HEK293 (cell line): Measurements from ENCODE around the gene CREB5.

ENCODE experiments used
- CTCF ChIA-PET: fragments of 350-600 bp; formaldehyde crosslinking; extraction: SDS; loops from one replicate; lab custom pipeline; 2021; ENCODE audit warnings: antibody characterized with exemption; lab: Yijun Ruan, JAX
- POLR2A ChIA-PET: fragments of 300-600 bp; formaldehyde crosslinking; extraction: SDS; loops from one replicate; lab custom pipeline; 2020; ENCODE audit warnings: antibody characterized with exemption, inconsistent platforms; lab: Yijun Ruan, JAX
- H3K27ac ChIP-seq: fragments of 200-500 bp; sonication (Bioruptor generic); 2 replicates; pipeline ENCODE4 v1.5.1; 2014; ENCODE audit warnings: low read depth, low read length, control low read depth, inconsistent platforms; ENCODE audit errors: extremely low read depth
- H3K36me3 ChIP-seq, 2 experiments: fragments of 200-500 bp in 1 of 2; sonication (Bioruptor generic) in 1 of 2; 1 replicate in 1 of 2; 2 replicates in 1 of 2; pipeline ENCODE4 v1.5.1; 2014 to 2017; ENCODE audit warnings: inconsistent platforms in 2 of 2, low read length in 2 of 2; ENCODE audit not compliant: control insufficient read depth in 2 of 2, insufficient read depth in 1 of 2
- H3K4me1 ChIP-seq: fragments of 200-500 bp; sonication (Bioruptor generic); 2 replicates; pipeline ENCODE4 v1.5.1; 2014; ENCODE audit warnings: mild to moderate bottlenecking, low read length, inconsistent platforms; ENCODE audit not compliant: control insufficient read depth, insufficient read depth
- H3K4me3 ChIP-seq: 2 replicates; pipeline ENCODE4 v1.5.1; 2011; ENCODE audit warnings: low read depth, mild to moderate bottlenecking, control low read depth, low read length, moderate library complexity
- H3K9me3 ChIP-seq: fragments of 200-500 bp; sonication (Bioruptor generic); 2 replicates; pipeline ENCODE4 v1.5.1; 2014; ENCODE audit warnings: low read depth, low read length, inconsistent platforms; ENCODE audit not compliant: control insufficient read depth, insufficient read depth
- BCL11A ChIP-seq: fragments of 450-650 bp; formaldehyde crosslinking; IDR thresholded peaks from 2 replicates; pipeline ENCODE4 v1.5.1; 2016; ENCODE audit warnings: low read depth, missing biosample characterization, missing genetic modification characterization
- MZF1 ChIP-seq: fragments of 450-650 bp; formaldehyde crosslinking; IDR thresholded peaks from 2 replicates; pipeline ENCODE4 v1.5.1; 2017; ENCODE audit warnings: missing biosample characterization, missing genetic modification characterization, borderline replicate concordance
- PRDM10 ChIP-seq: fragments of 450-650 bp; formaldehyde crosslinking; IDR thresholded peaks from 2 replicates; pipeline ENCODE4 v1.5.1; 2016; ENCODE audit warnings: missing biosample characterization, missing genetic modification characterization
- PRDM4 ChIP-seq: fragments of 450-650 bp; formaldehyde crosslinking; IDR thresholded peaks from 2 replicates; pipeline ENCODE4 v1.5.1; 2017; ENCODE audit warnings: missing biosample characterization, missing genetic modification characterization
- SALL2 ChIP-seq: fragments of 450-650 bp; formaldehyde crosslinking; IDR thresholded peaks from 2 replicates; pipeline ENCODE4 v1.5.0; 2017; ENCODE audit warnings: missing biosample characterization, mild to moderate bottlenecking, missing genetic modification characterization, borderline replicate concordance
- ZBTB20 ChIP-seq: fragments of 450-650 bp; formaldehyde crosslinking; IDR thresholded peaks from 2 replicates; pipeline ENCODE4 v1.5.1; 2016; ENCODE audit warnings: missing biosample characterization, missing genetic modification characterization
- ZNF18 ChIP-seq: fragments of 450-650 bp; formaldehyde crosslinking; IDR thresholded peaks from 2 replicates; pipeline ENCODE4 v1.5.1; 2016; ENCODE audit warnings: missing biosample characterization, missing genetic modification characterization
- ZNF184 ChIP-seq: fragments of 450-650 bp; IDR thresholded peaks from 2 replicates; pipeline ENCODE4 v1.5.1; 2018; ENCODE audit warnings: missing biosample characterization, mild to moderate bottlenecking, missing genetic modification characterization
- ZNF202 ChIP-seq: fragments of 450-650 bp; formaldehyde crosslinking; IDR thresholded peaks from 2 replicates; pipeline ENCODE4 v1.5.1; 2016; ENCODE audit warnings: missing biosample characterization, missing genetic modification characterization, borderline replicate concordance
- ZNF214 ChIP-seq: fragments of 450-650 bp; formaldehyde crosslinking; IDR thresholded peaks from 2 replicates; pipeline ENCODE4 v1.5.1; 2017; ENCODE audit warnings: missing biosample characterization, mild to moderate bottlenecking, missing genetic modification characterization, borderline replicate concordance
- ZNF221 ChIP-seq: fragments of 450-650 bp; formaldehyde crosslinking; IDR thresholded peaks from 2 replicates; pipeline ENCODE4 v1.5.1; 2017; ENCODE audit warnings: missing biosample characterization, missing genetic modification characterization, borderline replicate concordance
- ZNF280D ChIP-seq: fragments of 450-650 bp; formaldehyde crosslinking; IDR thresholded peaks from 2 replicates; pipeline ENCODE4 v1.5.1; 2016; ENCODE audit warnings: missing biosample characterization, missing genetic modification characterization
- ZNF423 ChIP-seq: fragments of 450-650 bp; formaldehyde crosslinking; IDR thresholded peaks from 2 replicates; pipeline ENCODE4 v1.5.1; 2016; ENCODE audit warnings: missing biosample characterization, missing genetic modification characterization
- ZNF521 ChIP-seq: fragments of 450-650 bp; formaldehyde crosslinking; IDR thresholded peaks from 2 replicates; pipeline ENCODE4 v1.5.1; 2017; ENCODE audit warnings: missing biosample characterization, mild to moderate bottlenecking, missing genetic modification characterization
- ZNF544 ChIP-seq: fragments of 450-650 bp; formaldehyde crosslinking; IDR thresholded peaks from 2 replicates; pipeline ENCODE4 v1.5.0; 2017; ENCODE audit warnings: missing biosample characterization, missing genetic modification characterization
- ZNF548 ChIP-seq: fragments of 450-650 bp; formaldehyde crosslinking; IDR thresholded peaks from 2 replicates; pipeline ENCODE4 v1.5.1; 2016; ENCODE audit warnings: missing biosample characterization, missing genetic modification characterization
- ZNF629 ChIP-seq: fragments of 450-650 bp; formaldehyde crosslinking; IDR thresholded peaks from 2 replicates; pipeline ENCODE4 v1.5.1; 2017; ENCODE audit warnings: missing biosample characterization, missing genetic modification characterization
- ZNF692 ChIP-seq: fragments of 450-650 bp; formaldehyde crosslinking; IDR thresholded peaks from 2 replicates; pipeline ENCODE4 v1.5.1; 2016; ENCODE audit warnings: missing biosample characterization, missing genetic modification characterization
- ZSCAN30 ChIP-seq: fragments of 450-650 bp; IDR thresholded peaks from 2 replicates; pipeline ENCODE4 v1.5.1; 2018; ENCODE audit warnings: missing biosample characterization, mild to moderate bottlenecking, missing genetic modification characterization, moderate library complexity

The CREB5 gene

GRCh38 chr7:28793381-28794085, 381.2 kb downstream of the CREB5 start:
- H3K9me3 ChIP-seq: no peaks in the 10 kb centered on the region
- TF ChIP-seq ZNF629 (tag by site-specific recombination) (no peak), PRDM4 (no peak), ZNF521 (no peak), ZNF280D (tag by site-specific recombination) (no peak), ZNF548 (tag by site-specific recombination) (no peak), ZNF202 (no peak), ZNF221 (tag by site-specific recombination) (no peak), ZSCAN30 (tag by site-specific recombination) (no peak), ZNF423 (tag by site-specific recombination) (no peak), BCL11A (tag by site-specific recombination) (no peak), PRDM10 (tag by site-specific recombination) (no peak), ZNF544 (tag by site-specific recombination) (no peak), ZNF214 (tag by site-specific recombination) (no peak), ZNF18 (no peak), ZNF184 (no peak), SALL2 (no peak), MZF1 (tag by site-specific recombination) (no peak), ZNF692 (tag by site-specific recombination) (no peak), ZBTB20 (tag by site-specific recombination) (no peak)
- no peak overlapping the region for H3K27ac ChIP-seq
- H3K36me3 ChIP-seq: no peaks in the 10 kb centered on the region
- POLR2A ChIA-PET: no interaction called here
- no peaks in the 10 kb centered on the region for H3K4me1 ChIP-seq
- no peak overlapping the region for H3K4me3 ChIP-seq
- CTCF ChIA-PET: no interaction called here
